Stromal cell of bone marrow (primary cell): ENCODE measurements around the gene CFAP99.

ENCODE experiments used
- DNase-seq: peaks from one replicate; pipeline ENCODE4 v3.0.0-alpha.2; 2012; ENCODE audit warnings: low read depth

The CFAP99 gene

DNA sequence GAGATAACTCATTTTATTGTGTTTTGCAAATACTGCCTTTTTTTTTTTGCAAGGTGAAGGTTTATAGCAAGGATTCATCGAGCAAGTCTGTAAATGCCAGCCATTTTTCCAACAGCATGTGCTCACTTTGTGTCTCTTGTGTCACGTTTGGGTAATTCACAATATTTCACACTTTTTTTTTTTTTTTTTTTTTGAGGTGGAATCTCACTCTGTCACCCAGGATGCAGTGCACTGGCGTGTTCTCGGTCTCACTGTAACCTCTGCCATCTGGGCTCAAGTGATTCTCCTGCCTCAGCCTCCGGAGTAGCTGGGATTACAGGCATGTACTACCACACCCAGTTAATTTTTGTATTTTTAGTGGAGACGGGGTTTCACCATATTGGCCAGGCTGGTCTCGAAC, 52.0 kb downstream of the CFAP99 start:
- DNase-seq, result no peak

- DNase-seq, result no peak
Measured at GRCh38 chr4:2472187-2472586, 53.4 kb downstream of the CFAP99 start.

GRCh38 chr4:2478229-2478628, 59.5 kb downstream of the CFAP99 start:
- DNase-seq, result no peak

DNA sequence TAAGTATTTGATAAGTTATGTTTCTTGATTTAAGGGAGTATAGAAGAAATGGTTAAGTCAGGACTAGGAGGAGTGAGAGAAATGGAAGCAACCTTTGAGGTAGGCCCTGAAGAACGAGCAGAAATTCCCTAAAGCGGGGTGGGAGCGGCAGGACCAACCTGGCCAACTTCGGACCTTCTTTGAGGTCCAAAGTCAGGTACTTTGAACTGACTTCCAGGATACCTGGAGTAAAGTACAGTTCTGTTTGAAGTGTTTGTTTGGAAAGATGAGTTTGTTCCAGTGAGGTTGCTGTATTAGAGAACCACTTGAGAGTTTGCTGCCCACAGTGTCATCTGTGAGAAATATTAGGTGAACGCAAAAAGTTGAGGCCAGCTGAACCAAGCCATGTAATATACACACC, 61.9 kb downstream of the CFAP99 start:
- no peak for DNase-seq

- no peak for DNase-seq
Measured at GRCh38 chr4:2482192-2482591, 63.4 kb downstream of the CFAP99 start.

- DNase-seq, result no peak
Measured at GRCh38 chr4:2482693-2483092, 63.9 kb downstream of the CFAP99 start.

DNA sequence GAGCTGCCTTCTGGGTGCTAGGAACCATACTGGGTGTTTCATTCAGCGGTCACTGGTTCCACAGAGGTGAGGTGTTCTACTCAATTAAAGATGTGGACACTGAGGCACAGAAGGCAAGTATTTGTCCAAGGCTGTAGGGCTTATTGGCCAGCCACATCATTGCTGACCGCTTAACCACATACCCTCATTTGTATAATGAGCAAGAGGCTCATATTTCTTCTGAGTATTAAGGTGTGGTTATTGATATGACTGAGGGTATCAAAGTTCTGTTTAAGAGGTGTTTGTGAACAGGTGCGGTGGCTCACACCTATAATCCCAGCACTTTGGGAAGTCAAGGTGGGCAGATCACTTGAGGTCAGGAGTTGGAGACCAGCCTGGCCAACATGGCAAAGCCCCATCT, 64.5 kb downstream of the CFAP99 start:
- no peak for DNase-seq

- no peak for DNase-seq
Measured at GRCh38 chr4:2484185-2484584, 65.4 kb downstream of the CFAP99 start.

DNA sequence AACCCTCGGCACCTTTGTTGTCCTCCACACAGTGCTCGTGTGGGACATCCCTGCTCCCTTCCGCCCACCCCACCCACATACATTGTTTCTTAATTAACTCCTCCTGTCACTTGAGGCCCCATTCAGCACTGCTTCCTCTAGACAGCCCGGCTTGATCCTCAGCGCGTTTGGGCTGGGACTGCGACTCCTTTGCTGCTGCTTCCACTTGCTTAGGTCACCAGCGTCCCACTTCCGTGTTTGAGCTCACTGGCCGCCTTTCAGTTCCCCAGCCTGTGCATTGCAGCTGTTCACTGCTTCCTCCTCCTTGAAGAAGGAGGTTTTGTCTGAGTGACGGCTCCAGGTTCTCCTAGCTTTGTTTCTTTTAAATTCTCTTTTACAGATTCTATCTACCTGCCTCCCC, 66.2 kb downstream of the CFAP99 start:
- DNase-seq, result no peak

- no peak for DNase-seq
Measured at GRCh38 chr4:2485956-2486355, 67.2 kb downstream of the CFAP99 start.

DNA sequence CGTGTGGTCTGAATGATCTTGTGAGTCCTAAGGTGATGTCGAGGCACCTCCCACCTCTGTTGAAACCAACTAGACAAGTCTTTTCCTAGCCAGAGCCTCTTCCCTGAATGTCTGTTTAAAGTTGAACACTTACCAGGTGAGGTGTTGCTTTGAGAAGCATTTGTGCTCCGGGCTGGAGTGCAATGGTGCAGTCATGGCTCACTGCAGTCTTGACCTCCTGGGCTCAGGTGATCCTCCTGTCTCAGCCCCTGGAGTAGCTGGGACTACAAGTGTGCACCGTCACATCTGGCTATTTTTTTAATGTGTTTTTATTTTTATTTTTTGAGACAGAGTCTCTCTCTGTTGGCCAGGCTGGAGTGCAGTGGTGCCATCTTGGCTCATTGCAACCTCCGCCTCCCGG, 68.2 kb downstream of the CFAP99 start:
- no peak for DNase-seq

GRCh38 chr4:2487632-2488031, 68.9 kb downstream of the CFAP99 start:
- no peak for DNase-seq

DNA sequence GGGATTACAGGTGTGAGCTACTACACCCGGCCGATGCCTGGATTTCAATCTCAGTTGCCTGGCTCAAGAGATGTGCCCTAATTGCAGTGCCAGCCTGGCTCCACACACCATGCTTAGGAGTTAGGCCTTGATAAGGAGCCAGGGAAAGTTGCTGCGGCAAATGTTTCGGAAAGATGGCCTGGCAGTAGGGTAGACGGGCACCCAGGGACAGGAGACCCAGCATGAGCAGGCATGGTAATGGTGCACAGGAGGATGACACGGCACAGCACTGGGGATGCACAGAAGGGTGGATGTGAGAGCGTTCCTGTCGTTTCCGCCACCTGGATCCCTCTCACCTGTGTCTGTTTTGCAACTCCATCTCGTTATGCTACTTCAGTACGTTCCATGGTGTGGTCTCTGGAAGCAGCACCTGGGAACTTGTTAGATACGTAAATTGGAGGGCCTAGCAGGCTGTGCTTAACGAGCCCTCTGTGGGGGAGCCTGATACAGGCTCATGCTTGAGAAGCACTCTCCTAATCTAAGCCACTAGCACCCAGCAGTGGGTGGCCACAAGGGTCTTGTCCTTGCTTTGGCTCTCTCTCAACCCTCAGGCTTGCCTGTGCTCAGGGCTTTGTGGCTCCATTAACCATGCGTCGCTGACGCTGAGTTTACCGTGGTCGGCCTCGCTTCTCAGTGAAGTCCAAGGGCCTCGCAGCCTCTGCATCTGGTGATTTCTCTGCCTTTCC, 70.5 kb downstream of the CFAP99 start:
- DNase-seq, result no peak

- DNase-seq, result no peak
Measured at GRCh38 chr4:2489841-2490552, 71.2 kb downstream of the CFAP99 start.

GRCh38 chr4:2492970-2493369, 74.2 kb downstream of the CFAP99 start:
- DNase-seq, result no peak

GRCh38 chr4:2494992-2495391, 76.2 kb downstream of the CFAP99 start:
- no peak for DNase-seq

- DNase-seq, result no peak
Measured at GRCh38 chr4:2497324-2497723, 78.6 kb downstream of the CFAP99 start.

- no peak for DNase-seq
Measured at GRCh38 chr4:2497931-2498330, 79.2 kb downstream of the CFAP99 start.

DNA sequence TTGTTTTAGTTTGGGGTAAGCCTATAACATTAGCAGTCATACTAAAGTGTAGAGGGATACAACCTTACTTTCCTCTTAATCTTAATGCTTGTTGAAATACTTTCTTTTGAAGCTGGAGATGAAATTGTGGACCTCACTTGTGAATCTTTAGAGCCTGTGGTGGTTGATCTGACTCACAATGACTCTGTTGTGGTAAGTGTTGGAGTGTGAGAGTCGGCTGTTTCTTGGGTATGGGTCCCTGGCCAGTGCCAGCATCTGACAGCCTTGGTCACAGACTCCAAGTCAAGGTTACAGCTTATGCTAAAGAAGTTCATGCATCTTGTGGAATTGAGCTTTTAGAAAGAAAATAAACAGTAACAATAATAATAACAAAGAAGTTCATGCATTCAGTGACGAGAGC, 81.8 kb downstream of the CFAP99 start:
- no peak for DNase-seq

- DNase-seq, result no peak
Measured at GRCh38 chr4:2501034-2501594, 82.4 kb downstream of the CFAP99 start.

DNA sequence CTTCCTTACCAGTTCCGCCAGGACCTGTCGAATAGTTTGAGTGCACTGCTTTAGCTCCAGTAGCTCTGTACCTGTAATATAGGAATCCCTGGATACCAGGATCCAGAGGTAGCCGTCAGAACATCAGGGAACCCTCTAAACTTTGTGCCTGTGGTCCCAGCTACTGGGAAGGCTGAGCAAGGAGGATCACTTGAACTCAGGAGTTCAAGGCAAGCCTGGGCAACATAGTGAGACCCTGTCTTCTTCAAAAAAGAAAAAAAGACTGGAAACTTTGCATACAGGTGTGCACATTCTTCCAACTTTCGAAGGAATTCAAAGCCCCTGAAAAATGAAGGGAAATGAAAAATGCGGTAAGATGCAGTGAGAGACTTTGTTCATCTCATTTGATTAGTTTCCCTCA, 85.1 kb downstream of the CFAP99 start:
- DNase-seq, result no peak

- DNase-seq, result no peak
Measured at GRCh38 chr4:2507259-2507658, 88.5 kb downstream of the CFAP99 start.

GRCh38 chr4:2507855-2508254, 89.1 kb downstream of the CFAP99 start:
- no peak for DNase-seq
